ENCODE data around the gene SNX20. TPM values are rescaled to one million over a fixed set of nuclear protein-coding genes. Genes with fewer than 3 reads are reported as not detected.

Gene SNX20
- total RNA-seq, 5 donors from 2014 or later (not counting 1 experiment from before 2014, with no cell fraction given), result 38.8 to 85.2 (median 69.6) TPM

DNA sequence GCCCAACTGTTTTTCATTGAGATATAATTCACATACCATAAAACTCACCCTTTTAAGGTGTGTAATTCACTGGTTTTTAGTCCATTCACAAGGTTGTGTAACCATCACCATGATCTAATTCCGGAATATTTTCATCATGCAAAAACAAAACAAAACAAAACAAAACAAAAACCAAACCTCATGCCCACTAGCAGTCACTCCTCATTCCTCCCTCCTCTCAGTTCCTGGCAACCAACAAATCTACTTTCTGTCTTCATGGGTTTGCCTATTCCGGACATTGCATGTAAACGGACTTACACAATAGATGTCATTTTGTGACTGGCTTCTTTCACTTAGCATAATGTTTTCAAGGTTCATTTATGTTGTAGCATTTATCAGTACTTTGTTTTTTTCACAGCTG, 7.8 kb upstream of the SNX20 start:
- WGBS (ENCODE audit: insufficient coverage), result no CpG with 5 or more reads among the region's 3 CpGs
- Mint-ChIP-seq H3K27ac (peak overlapping the region in 1 of 2 donors; percentile 9), H3K4me1 (peaks cover 35 to 54% (median 47%) of the 10 kb centered on the region in 3 donors), H3K4me3 (no peak overlapping the region), H3K36me3 (no peaks in the 10 kb centered on the region), H3K27me3 (no peaks in the 10 kb centered on the region), H3K9me3 (no peaks in the 10 kb centered on the region)
- ChIA-PET CTCF (no interaction called here), POLR2A (no interaction called here)
- Histone ChIP-seq H3K4me3 (ENCODE audit: control insufficient read depth in 1 of 2, extremely low read depth in 1 of 2, low read length in 1 of 2) (no peak overlapping the region), H3K9me3 (no peaks in the 10 kb centered on the region), H3K36me3 (ENCODE audit: control insufficient read depth in 2 of 2, extremely low read depth in 1 of 2, insufficient read depth in 1 of 2, low read length in 1 of 2) (no peaks in the 10 kb centered on the region), H3K27ac (ENCODE audit: low read length) (no peak overlapping the region), H3K27me3 (replicated peaks in 1 of 2; ENCODE audit: control insufficient read depth in 2 of 2, extremely low read depth in 1 of 2, insufficient read depth in 2 of 2, low read length in 1 of 2) (peaks cover 0 to 3% of the 10 kb centered on the region in 2 experiments), H3K4me1 (ENCODE audit: control insufficient read depth in 1 of 2, extremely low read depth in 1 of 2, insufficient read depth in 2 of 2, low read length in 2 of 2) (peaks cover 21 to 43% of the 10 kb centered on the region in 2 experiments)
- DNase-seq (no peak), ATAC-seq (replicated peaks in 1 of 4) (no peak)

DNA sequence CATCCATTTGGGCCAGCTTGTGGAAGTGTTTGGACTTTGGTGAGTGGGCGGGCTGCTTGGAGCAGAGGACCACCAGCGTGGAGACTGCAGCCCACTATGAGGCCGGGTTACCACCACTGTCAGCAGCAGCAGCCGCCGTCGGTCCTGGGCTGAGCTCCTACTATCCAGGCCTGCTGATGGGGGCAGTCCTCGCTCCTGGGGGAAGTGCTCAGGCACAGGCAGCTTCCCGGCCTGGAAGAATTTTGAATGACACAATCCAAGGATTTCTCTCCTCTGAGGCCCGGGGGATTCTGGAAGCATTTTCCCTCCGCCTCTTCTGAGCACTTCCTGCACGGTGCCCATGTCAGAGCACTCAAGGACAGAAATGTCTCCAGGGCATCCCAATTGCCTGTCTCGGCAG, 7.0 kb upstream of the SNX20 start:
- Histone ChIP-seq H3K27me3 (replicated peaks in 1 of 2; ENCODE audit: control insufficient read depth in 2 of 2, extremely low read depth in 1 of 2, insufficient read depth in 2 of 2, low read length in 1 of 2) (no peaks in the 10 kb centered on the region), H3K9me3 (no peaks in the 10 kb centered on the region), H3K36me3 (ENCODE audit: control insufficient read depth in 2 of 2, extremely low read depth in 1 of 2, insufficient read depth in 1 of 2, low read length in 1 of 2) (no peaks in the 10 kb centered on the region), H3K27ac (ENCODE audit: low read length) (no peak overlapping the region), H3K4me3 (ENCODE audit: control insufficient read depth in 1 of 2, extremely low read depth in 1 of 2, low read length in 1 of 2) (no peak overlapping the region), H3K4me1 (ENCODE audit: control insufficient read depth in 1 of 2, extremely low read depth in 1 of 2, insufficient read depth in 2 of 2, low read length in 2 of 2) (peaks cover 27 to 44% of the 10 kb centered on the region in 2 experiments)
- no peak overlapping the region for H3K4me3 Mint-ChIP-seq
- no peak overlapping the region for H3K27ac Mint-ChIP-seq
- peaks cover 41 to 59% (median 53%) of the 10 kb centered on the region in 3 donors for H3K4me1 Mint-ChIP-seq
- POLR2A ChIA-PET, result no interaction called here
- ATAC-seq (replicated peaks in 1 of 4) (no peak), DNase-seq (no peak)
- H3K9me3 Mint-ChIP-seq, result no peaks in the 10 kb centered on the region
- H3K36me3 Mint-ChIP-seq, result no peaks in the 10 kb centered on the region
- CTCF ChIA-PET, result no interaction called here
- no peaks in the 10 kb centered on the region for H3K27me3 Mint-ChIP-seq
- 92% methylated on average over 9 of the region's 12 CpGs for WGBS (ENCODE audit: insufficient coverage)

DNA sequence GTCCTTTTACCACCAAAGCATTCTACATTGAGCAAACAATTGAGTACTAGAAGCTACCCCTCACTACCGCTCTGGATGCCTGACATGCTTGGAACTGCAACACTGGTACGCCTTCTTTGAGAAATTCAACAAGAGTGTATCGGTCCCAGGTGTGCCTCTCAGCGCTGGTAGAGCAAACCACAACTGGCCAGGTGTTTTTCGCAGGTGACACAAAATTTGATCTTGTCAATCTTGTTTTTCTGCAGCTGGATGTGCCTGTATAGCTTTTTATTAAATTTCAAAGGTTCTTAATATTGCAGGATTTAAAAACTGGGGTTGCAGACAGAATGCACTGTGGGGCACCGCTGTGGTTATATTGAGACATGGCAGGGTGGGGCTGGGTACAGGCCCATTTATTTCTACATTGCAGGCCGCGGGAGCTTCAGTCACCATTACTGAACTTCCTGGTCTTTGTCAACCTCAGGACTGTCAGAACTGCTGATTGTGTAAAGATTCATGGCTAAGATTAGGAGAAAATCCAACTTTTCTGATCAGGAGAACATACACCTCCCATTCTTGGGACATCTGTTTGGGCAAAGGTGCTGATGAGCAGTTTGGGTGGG, 4.5 kb upstream of the SNX20 start:
- Histone ChIP-seq H3K27me3 (replicated peaks in 1 of 2; ENCODE audit: control insufficient read depth in 2 of 2, extremely low read depth in 1 of 2, insufficient read depth in 2 of 2, low read length in 1 of 2) (no peaks in the 10 kb centered on the region), H3K4me3 (ENCODE audit: control insufficient read depth in 1 of 2, extremely low read depth in 1 of 2, low read length in 1 of 2) (no peak overlapping the region), H3K36me3 (ENCODE audit: control insufficient read depth in 2 of 2, extremely low read depth in 1 of 2, insufficient read depth in 1 of 2, low read length in 1 of 2) (no peaks in the 10 kb centered on the region), H3K9me3 (no peaks in the 10 kb centered on the region), H3K27ac (ENCODE audit: low read length) (peak overlapping the region; percentile 87), H3K4me1 (ENCODE audit: control insufficient read depth in 1 of 2, extremely low read depth in 1 of 2, insufficient read depth in 2 of 2, low read length in 2 of 2) (peaks cover 41 to 59% of the 10 kb centered on the region in 2 experiments)
- 41% methylated on average over 4 of the region's 8 CpGs for WGBS (ENCODE audit: insufficient coverage)
- DNase-seq (peak in 2 of 35 experiments; percentile 30 to 39), ATAC-seq (replicated peaks in 1 of 4) (no peak)
- Mint-ChIP-seq H3K9me3 (no peaks in the 10 kb centered on the region), H3K27ac (peak overlapping the region; percentile 94), H3K4me1 (peaks cover 54 to 67% (median 57%) of the 10 kb centered on the region in 3 donors), H3K27me3 (no peaks in the 10 kb centered on the region), H3K4me3 (peak overlapping the region; percentile 18 to 68 (median 28)), H3K36me3 (no peaks in the 10 kb centered on the region)
- POLR2A ChIA-PET, result interaction anchor here (0.6 to 1.5 kb wide), 7 partner anchors 17 to 488 kb away, joined by 3 to 10 read pairs (median 5); partner anchors contain the start of gene CYLD (in 1 of the 2)
- CTCF ChIA-PET, result interaction anchor here in 1 of 2 donors (1.1 to 1.5 kb wide), 3 partner anchors 19 to 61 kb away, joined by 3 to 4 read pairs (median 3); no protein-coding TSS in a partner anchor

DNA sequence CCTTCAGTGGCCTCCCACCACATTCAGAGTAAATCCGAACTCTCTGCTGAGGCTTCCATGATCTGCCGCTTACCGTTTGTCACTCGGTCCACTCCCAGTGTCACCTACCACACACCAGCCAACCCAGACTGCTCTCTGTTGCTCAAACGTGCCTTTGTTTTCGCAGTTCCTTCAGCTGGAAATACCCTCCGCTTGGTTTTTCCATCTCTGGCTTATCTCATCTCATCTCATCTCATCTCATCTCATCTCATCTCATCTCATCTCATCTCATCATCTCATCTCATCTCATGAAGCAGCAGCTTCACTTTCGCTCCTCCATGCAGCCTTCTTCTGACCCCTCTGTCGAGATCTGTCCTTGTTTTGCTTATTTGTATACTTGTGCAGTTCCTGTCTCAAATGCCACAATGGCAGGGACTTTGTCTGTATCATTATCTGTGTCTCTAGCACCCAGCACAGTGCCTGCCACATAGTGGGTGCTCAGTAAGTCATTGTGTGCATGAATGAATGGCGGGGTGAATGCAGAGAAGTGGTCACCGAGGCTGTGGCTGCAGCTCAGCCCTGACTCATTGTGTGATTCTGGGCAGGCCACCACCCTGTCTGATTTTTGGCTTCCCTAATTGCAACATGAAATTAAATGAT, 3.8 kb upstream of the SNX20 start:
- H3K4me3 ChIP-seq (ENCODE audit: control insufficient read depth in 1 of 2, extremely low read depth in 1 of 2, low read length in 1 of 2), result peak overlapping the region in 1 of 2 donors; percentile 19
- DNase-seq, result peak in 4 of 35 experiments; percentile 25 to 71 (median 32)
- H3K27ac Mint-ChIP-seq, result peak overlapping the region; percentile 94

DNA sequence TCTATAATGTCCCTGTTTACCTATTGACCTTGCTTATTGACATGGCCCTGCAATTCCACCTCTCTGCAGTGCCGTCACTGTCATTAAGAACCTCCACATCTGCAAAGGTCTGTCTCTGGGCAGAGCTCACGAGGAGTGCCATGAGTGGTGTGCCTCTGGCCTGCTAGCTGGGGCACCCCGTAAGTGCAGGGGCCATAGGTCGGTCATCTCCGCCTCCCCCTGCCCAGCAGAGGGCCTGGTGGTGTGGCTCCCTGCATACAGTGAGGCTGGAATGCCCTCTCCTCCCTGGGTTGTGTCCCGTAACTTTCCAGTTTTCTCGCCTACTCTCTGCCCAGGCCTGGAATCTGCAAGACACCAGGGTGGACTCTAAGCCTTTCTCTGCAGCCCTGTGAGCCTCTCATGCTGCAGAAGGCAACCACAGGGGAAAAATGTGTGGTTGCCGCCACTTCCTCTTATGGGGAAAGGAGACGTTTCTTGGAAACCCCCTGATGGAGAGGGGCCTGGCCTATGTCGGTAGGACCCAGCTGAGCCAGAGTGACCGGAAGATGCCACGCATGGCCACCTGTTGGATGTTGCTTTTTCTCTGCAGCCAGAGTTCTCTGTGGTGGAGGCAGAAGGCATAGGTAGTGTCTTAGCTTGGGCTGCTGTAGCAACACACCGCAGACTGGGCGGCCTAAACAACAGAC, 2.7 kb upstream of the SNX20 start:
- Mint-ChIP-seq H3K36me3 (peaks cover 2% of the 10 kb centered on the region), H3K9me3 (no peaks in the 10 kb centered on the region), H3K4me3 (peak overlapping the region; percentile 46 to 68 (median 57)), H3K27me3 (no peaks in the 10 kb centered on the region), H3K27ac (peak overlapping the region; percentile 94), H3K4me1 (peaks cover 70 to 80% (median 75%) of the 10 kb centered on the region in 3 donors)
- H3K27me3 ChIP-seq (replicated peaks in 1 of 2; ENCODE audit: control insufficient read depth in 2 of 2, extremely low read depth in 1 of 2, insufficient read depth in 2 of 2, low read length in 1 of 2), result no peaks in the 10 kb centered on the region
- peaks cover 0 to 6% of the 10 kb centered on the region in 2 donors for H3K36me3 ChIP-seq (ENCODE audit: control insufficient read depth in 2 of 2, extremely low read depth in 1 of 2, insufficient read depth in 1 of 2, low read length in 1 of 2)
- H3K9me3 ChIP-seq, result no peaks in the 10 kb centered on the region
- POLR2A ChIA-PET, result interaction anchor here in 1 of 2 donors (0.8 kb wide), 1 partner anchor 58 kb away, joined by 3 read pairs; the partner anchor contains the start of gene CYLD
- H3K27ac ChIP-seq (ENCODE audit: low read length), result peak overlapping the region; percentile 87
- ATAC-seq (replicated peaks in 1 of 4) (peak; percentile 28 to 53 (median 44)), DNase-seq (peak in 27 of 35 experiments; percentile 31 to 77 (median 46))
- CTCF ChIA-PET, result interaction anchor here in 1 of 2 donors (0.9 kb wide), 1 partner anchor 61 kb away, joined by 3 read pairs; no protein-coding TSS in a partner anchor
- H3K4me3 ChIP-seq (ENCODE audit: control insufficient read depth in 1 of 2, extremely low read depth in 1 of 2, low read length in 1 of 2), result peak overlapping the region in 1 of 2 donors; percentile 46
- 28% methylated on average over 9 of the region's 14 CpGs for WGBS (ENCODE audit: insufficient coverage)
- peaks cover 51 to 76% of the 10 kb centered on the region in 2 experiments for H3K4me1 ChIP-seq (ENCODE audit: control insufficient read depth in 1 of 2, extremely low read depth in 1 of 2, insufficient read depth in 2 of 2, low read length in 2 of 2)

More for the DNA sequence above, 3.8 kb upstream of the SNX20 start:
- H3K4me1 ChIP-seq (ENCODE audit: control insufficient read depth in 1 of 2, extremely low read depth in 1 of 2, insufficient read depth in 2 of 2, low read length in 2 of 2), result peaks cover 43 to 65% of the 10 kb centered on the region in 2 experiments
- WGBS (ENCODE audit: insufficient coverage), result 34% methylated on average over 9 of the region's 11 CpGs
- H3K27me3 Mint-ChIP-seq, result no peaks in the 10 kb centered on the region
- no peaks in the 10 kb centered on the region for H3K9me3 ChIP-seq
- CTCF ChIA-PET, result interaction anchor here in 1 of 2 donors (1.1 to 1.5 kb wide), 2 partner anchors 18 to 62 kb away, joined by 3 to 4 read pairs; no protein-coding TSS in a partner anchor
- peaks cover 0 to 2% of the 10 kb centered on the region in 2 donors for H3K36me3 ChIP-seq (ENCODE audit: control insufficient read depth in 2 of 2, extremely low read depth in 1 of 2, insufficient read depth in 1 of 2, low read length in 1 of 2)
- ATAC-seq (replicated peaks in 1 of 4), result peak in 3 of 4 experiments; percentile 7 to 57 (median 7)
- POLR2A ChIA-PET, result interaction anchor here in 1 of 2 donors (0.6 to 1.5 kb wide), 3 partner anchors 17 to 152 kb away, joined by 3 to 10 read pairs (median 5); partner anchors contain the start of gene CYLD
- no peaks in the 10 kb centered on the region for H3K36me3 Mint-ChIP-seq
- peak overlapping the region; percentile 87 for H3K27ac ChIP-seq (ENCODE audit: low read length)
- H3K4me3 Mint-ChIP-seq, result peak overlapping the region; percentile 28 to 68 (median 49)
- no peaks in the 10 kb centered on the region for H3K27me3 ChIP-seq (replicated peaks in 1 of 2; ENCODE audit: control insufficient read depth in 2 of 2, extremely low read depth in 1 of 2, insufficient read depth in 2 of 2, low read length in 1 of 2)
- no peaks in the 10 kb centered on the region for H3K9me3 Mint-ChIP-seq
- peaks cover 59 to 71% (median 64%) of the 10 kb centered on the region in 3 donors for H3K4me1 Mint-ChIP-seq

DNA sequence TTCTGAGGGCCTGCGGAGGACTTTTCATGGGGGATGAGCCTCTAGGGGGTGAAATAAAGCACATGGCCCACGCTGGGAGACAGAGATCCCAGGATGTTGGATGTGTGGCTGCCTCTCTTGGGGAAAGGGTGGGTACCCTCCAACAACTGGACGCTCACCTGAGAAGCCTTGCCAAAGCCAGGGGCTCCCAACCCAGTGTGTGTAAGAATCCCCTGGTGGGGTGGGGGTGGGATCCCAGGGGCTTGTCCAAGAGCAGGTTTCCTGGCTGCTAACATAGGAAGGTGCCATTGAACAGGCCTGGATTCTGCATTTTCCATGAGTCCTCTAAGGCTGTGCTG, 587 bp downstream of the SNX20 start:
- Mint-ChIP-seq H3K36me3 (peaks cover 33% of the 10 kb centered on the region), H3K9me3 (no peaks in the 10 kb centered on the region), H3K27me3 (no peaks in the 10 kb centered on the region)

More for the DNA sequence above, 587 bp downstream of the SNX20 start:
- H3K27me3 ChIP-seq (replicated peaks in 1 of 2; ENCODE audit: control insufficient read depth in 2 of 2, extremely low read depth in 1 of 2, insufficient read depth in 2 of 2, low read length in 1 of 2), result no peaks in the 10 kb centered on the region
- peak overlapping the region; percentile 76 for H3K27ac ChIP-seq (ENCODE audit: low read length)
- no peaks in the 10 kb centered on the region for H3K9me3 ChIP-seq
- DNase-seq (no peak), ATAC-seq (replicated peaks in 1 of 4) (no peak)
- H3K27ac Mint-ChIP-seq, result peak overlapping the region; percentile 98 to 99
- peaks cover 58 to 93% of the 10 kb centered on the region in 2 experiments for H3K4me1 ChIP-seq (ENCODE audit: control insufficient read depth in 1 of 2, extremely low read depth in 1 of 2, insufficient read depth in 2 of 2, low read length in 2 of 2)
- ChIA-PET POLR2A (interaction anchor here (0.7 to 2.0 kb wide), 4 partner anchors 13 to 525 kb away, joined by 3 to 11 read pairs (median 4); partner anchors contain the start of gene CYLD (in 1 of the 2)), CTCF (interaction anchor here in 1 of 2 donors (1.3 to 2.7 kb wide), 6 partner anchors 9 to 126 kb away, joined by 6 to 17 read pairs (median 10); partner anchors contain the start of gene CYLD)
- peak overlapping the region; percentile 89 to 100 for H3K4me3 ChIP-seq (ENCODE audit: control insufficient read depth in 1 of 2, extremely low read depth in 1 of 2, low read length in 1 of 2)
- peaks cover 9 to 39% of the 10 kb centered on the region in 2 donors for H3K36me3 ChIP-seq (ENCODE audit: control insufficient read depth in 2 of 2, extremely low read depth in 1 of 2, insufficient read depth in 1 of 2, low read length in 1 of 2)
- H3K4me1 Mint-ChIP-seq, result peaks cover 90 to 92% (median 92%) of the 10 kb centered on the region in 3 donors
- 22% methylated on average over 1 of the region's 3 CpGs for WGBS (ENCODE audit: insufficient coverage)
- H3K4me3 Mint-ChIP-seq, result peak overlapping the region; percentile 90 to 94 (median 94)

Data from T-cell (primary cell).